ENCODE data around the gene SGSH.
"Not testable (repeated sequence)": the region's sequence is repeated elsewhere in the genome, so short reads cannot be mapped to it uniquely, and the experiment has no call there.

The SGSH gene

GRCh38 chr17:80246266-80246681 lies 26.1 kb upstream of the SGSH start:
- Histone ChIP-seq H3K4me2 (ENCODE audit: low read length) (no peak overlapping the region), H3K9me2 (ENCODE audit: low read depth, low read length) (no peaks in the 10 kb centered on the region), H3K9me3 (ENCODE audit: low read length) (no peaks in the 10 kb centered on the region), H3K4me3 (ENCODE audit: low read depth, low read length, poor library complexity, severe bottlenecking) (no peak overlapping the region), H3F3A (ENCODE audit: insufficient read depth, low read length) (no peaks in the 10 kb centered on the region), H3K4me1 (ENCODE audit: insufficient read depth, low read length, severe bottlenecking) (no peaks in the 10 kb centered on the region), H3K36me3 (ENCODE audit: insufficient read depth, low read length) (no peaks in the 10 kb centered on the region), H3K27me3 (ENCODE audit: insufficient read depth, low read length) (peaks cover 24% of the 10 kb centered on the region; the same call in 1 of the 2 replicates), H3K27ac (ENCODE audit: low read depth, low read length, poor library complexity, severe bottlenecking) (no peak overlapping the region), H3K9ac (ENCODE audit: low read length) (no peak overlapping the region), H2AFZ (ENCODE audit: low read length) (no peak overlapping the region), H3K79me2 (ENCODE audit: insufficient read depth, low read length) (no peaks in the 10 kb centered on the region), H4K20me1 (ENCODE audit: insufficient read depth, low read length) (no peaks in the 10 kb centered on the region)
- TF ChIP-seq EZH2 (IDR thresholded peaks at IDR 0.05; ENCODE audit: borderline replicate concordance, low read length) = no peak
- TF ChIP-seq CTCF (IDR thresholded peaks at IDR 0.05; ENCODE audit: low read length) = no peak

- Histone ChIP-seq H4K20me1 (ENCODE audit: insufficient read depth, low read length) (no peaks in the 10 kb centered on the region), H3K9me2 (ENCODE audit: low read depth, low read length) (no peaks in the 10 kb centered on the region), H3K9me3 (ENCODE audit: low read length) (no peaks in the 10 kb centered on the region), H3K4me2 (ENCODE audit: low read length) (no peak overlapping the region), H3F3A (ENCODE audit: insufficient read depth, low read length) (no peaks in the 10 kb centered on the region), H3K27me3 (ENCODE audit: insufficient read depth, low read length) (peaks cover 24% of the 10 kb centered on the region; the same call in 1 of the 2 replicates), H3K4me3 (ENCODE audit: low read depth, low read length, poor library complexity, severe bottlenecking) (no peak overlapping the region), H3K27ac (ENCODE audit: low read depth, low read length, poor library complexity, severe bottlenecking) (no peak overlapping the region), H3K9ac (ENCODE audit: low read length) (no peak overlapping the region), H3K36me3 (ENCODE audit: insufficient read depth, low read length) (no peaks in the 10 kb centered on the region), H3K79me2 (ENCODE audit: insufficient read depth, low read length) (no peaks in the 10 kb centered on the region), H3K4me1 (ENCODE audit: insufficient read depth, low read length, severe bottlenecking) (no peaks in the 10 kb centered on the region), H2AFZ (ENCODE audit: low read length) (no peak overlapping the region)
- TF ChIP-seq EZH2 (IDR thresholded peaks at IDR 0.05; ENCODE audit: borderline replicate concordance, low read length) = no peak
- no peak for TF ChIP-seq CTCF (IDR thresholded peaks at IDR 0.05; ENCODE audit: low read length)
These were observed 25.6 kb upstream of the SGSH start for GRCh38 chr17:80245566-80246265.

GRCh38 chr17:80244871-80245509 lies 24.9 kb upstream of the SGSH start:
- Histone ChIP-seq H3K9me3 (ENCODE audit: low read length) (no peaks in the 10 kb centered on the region), H3K4me3 (ENCODE audit: low read depth, low read length, poor library complexity, severe bottlenecking) (no peak overlapping the region), H2AFZ (ENCODE audit: low read length) (no peak overlapping the region), H4K20me1 (ENCODE audit: insufficient read depth, low read length) (no peaks in the 10 kb centered on the region), H3K9ac (ENCODE audit: low read length) (no peak overlapping the region), H3F3A (ENCODE audit: insufficient read depth, low read length) (no peaks in the 10 kb centered on the region), H3K9me2 (ENCODE audit: low read depth, low read length) (no peaks in the 10 kb centered on the region), H3K36me3 (ENCODE audit: insufficient read depth, low read length) (no peaks in the 10 kb centered on the region), H3K79me2 (ENCODE audit: insufficient read depth, low read length) (no peaks in the 10 kb centered on the region), H3K4me2 (ENCODE audit: low read length) (no peak overlapping the region), H3K27me3 (ENCODE audit: insufficient read depth, low read length) (peaks cover 24% of the 10 kb centered on the region; the same call in 1 of the 2 replicates), H3K4me1 (ENCODE audit: insufficient read depth, low read length, severe bottlenecking) (no peaks in the 10 kb centered on the region), H3K27ac (ENCODE audit: low read depth, low read length, poor library complexity, severe bottlenecking) (no peak overlapping the region)
- TF ChIP-seq CTCF (IDR thresholded peaks at IDR 0.05; ENCODE audit: low read length) = no peak
- TF ChIP-seq EZH2 (IDR thresholded peaks at IDR 0.05; ENCODE audit: borderline replicate concordance, low read length) = no peak

GRCh38 chr17:80244448-80244847 lies 24.3 kb upstream of the SGSH start:
- H3K4me2 ChIP-seq (ENCODE audit: low read length); H3K36me3 ChIP-seq (ENCODE audit: insufficient read depth, low read length); H2AFZ ChIP-seq (ENCODE audit: low read length); H3K4me1 ChIP-seq (ENCODE audit: insufficient read depth, low read length, severe bottlenecking); H3K9me3 ChIP-seq (ENCODE audit: low read length); H4K20me1 ChIP-seq (ENCODE audit: insufficient read depth, low read length); H3K79me2 ChIP-seq (ENCODE audit: insufficient read depth, low read length); H3K9ac ChIP-seq (ENCODE audit: low read length); H3K27ac ChIP-seq (ENCODE audit: low read depth, low read length, poor library complexity, severe bottlenecking); H3K9me2 ChIP-seq (ENCODE audit: low read depth, low read length); H3F3A ChIP-seq (ENCODE audit: insufficient read depth, low read length); H3K4me3 ChIP-seq (ENCODE audit: low read depth, low read length, poor library complexity, severe bottlenecking): not testable (repeated sequence)
- H3K27me3 ChIP-seq (ENCODE audit: insufficient read depth, low read length) = peaks cover 24% of the 10 kb centered on the region; the same call in 1 of the 2 replicates
